Ureter (tissue), 1 donor: ENCODE results near the gene FANK1. TPM values are rescaled to one million over a fixed set of nuclear protein-coding genes. Genes with fewer than 3 reads are reported as not detected.

ENCODE experiments used
- total RNA-seq: library from RNA; stranded (reverse); gene quantifications from one replicate; pipeline ENCODE4 v1.2.4, GENCODE V29; 2023
- donor health status: DM: yes; HTN: yes; CAD: no.

Gene FANK1
- total RNA-seq, 1 donor from 2014 or later, result 6.3 TPM

Other genes starting within 250 kb of the FANK1 start
- gene TEX36, start 213.4 kb upstream of the FANK1 start, total RNA-seq, result not detected
- 34.0 TPM for gene EDRF1, start 176.9 kb upstream of the FANK1 start, total RNA-seq
- gene MMP21, start 120.7 kb upstream of the FANK1 start, total RNA-seq, result not detected
- 49.4 TPM for gene UROS, start 73.3 kb upstream of the FANK1 start, total RNA-seq
- 58.7 TPM for gene BCCIP, start 73.0 kb upstream of the FANK1 start, total RNA-seq
- 30.1 TPM for gene DHX32, start 15.3 kb upstream of the FANK1 start, total RNA-seq